ENCODE results near the gene FGF2.

The FGF2 gene

DNA sequence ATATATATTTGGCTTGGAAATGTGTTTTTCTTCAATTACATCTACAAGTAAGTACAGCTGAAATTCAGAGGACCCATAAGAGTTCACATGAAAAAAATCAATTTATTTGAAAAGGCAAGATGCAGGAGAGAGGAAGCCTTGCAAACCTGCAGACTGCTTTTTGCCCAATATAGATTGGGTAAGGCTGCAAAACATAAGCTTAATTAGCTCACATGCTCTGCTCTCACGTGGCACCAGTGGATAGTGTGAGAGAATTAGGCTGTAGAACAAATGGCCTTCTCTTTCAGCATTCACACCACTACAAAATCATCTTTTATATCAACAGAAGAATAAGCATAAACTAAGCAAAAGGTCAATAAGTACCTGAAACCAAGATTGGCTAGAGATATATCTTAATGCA, 69.6 kb downstream of the FGF2 start:
- TF ChIP-seq, protein P1, sequence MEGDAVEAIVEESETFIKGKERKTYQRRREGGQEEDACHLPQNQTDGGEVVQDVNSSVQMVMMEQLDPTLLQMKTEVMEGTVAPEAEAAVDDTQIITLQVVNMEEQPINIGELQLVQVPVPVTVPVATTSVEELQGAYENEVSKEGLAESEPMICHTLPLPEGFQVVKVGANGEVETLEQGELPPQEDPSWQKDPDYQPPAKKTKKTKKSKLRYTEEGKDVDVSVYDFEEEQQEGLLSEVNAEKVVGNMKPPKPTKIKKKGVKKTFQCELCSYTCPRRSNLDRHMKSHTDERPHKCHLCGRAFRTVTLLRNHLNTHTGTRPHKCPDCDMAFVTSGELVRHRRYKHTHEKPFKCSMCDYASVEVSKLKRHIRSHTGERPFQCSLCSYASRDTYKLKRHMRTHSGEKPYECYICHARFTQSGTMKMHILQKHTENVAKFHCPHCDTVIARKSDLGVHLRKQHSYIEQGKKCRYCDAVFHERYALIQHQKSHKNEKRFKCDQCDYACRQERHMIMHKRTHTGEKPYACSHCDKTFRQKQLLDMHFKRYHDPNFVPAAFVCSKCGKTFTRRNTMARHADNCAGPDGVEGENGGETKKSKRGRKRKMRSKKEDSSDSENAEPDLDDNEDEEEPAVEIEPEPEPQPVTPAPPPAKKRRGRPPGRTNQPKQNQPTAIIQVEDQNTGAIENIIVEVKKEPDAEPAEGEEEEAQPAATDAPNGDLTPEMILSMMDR (IDR thresholded peaks at IDR 0.05; ENCODE audit: extremely low read depth, insufficient read depth, missing control alignments), result no peak
- in situ Hi-C loops (cut with MboI; ENCODE audit: low pct_unique_long_range_greater_than_20kb, low sequenced_read_pairs, unreplicated experiment), result no loop called here
- no peak for DNase-seq (ENCODE audit: low spot score)

DNA sequence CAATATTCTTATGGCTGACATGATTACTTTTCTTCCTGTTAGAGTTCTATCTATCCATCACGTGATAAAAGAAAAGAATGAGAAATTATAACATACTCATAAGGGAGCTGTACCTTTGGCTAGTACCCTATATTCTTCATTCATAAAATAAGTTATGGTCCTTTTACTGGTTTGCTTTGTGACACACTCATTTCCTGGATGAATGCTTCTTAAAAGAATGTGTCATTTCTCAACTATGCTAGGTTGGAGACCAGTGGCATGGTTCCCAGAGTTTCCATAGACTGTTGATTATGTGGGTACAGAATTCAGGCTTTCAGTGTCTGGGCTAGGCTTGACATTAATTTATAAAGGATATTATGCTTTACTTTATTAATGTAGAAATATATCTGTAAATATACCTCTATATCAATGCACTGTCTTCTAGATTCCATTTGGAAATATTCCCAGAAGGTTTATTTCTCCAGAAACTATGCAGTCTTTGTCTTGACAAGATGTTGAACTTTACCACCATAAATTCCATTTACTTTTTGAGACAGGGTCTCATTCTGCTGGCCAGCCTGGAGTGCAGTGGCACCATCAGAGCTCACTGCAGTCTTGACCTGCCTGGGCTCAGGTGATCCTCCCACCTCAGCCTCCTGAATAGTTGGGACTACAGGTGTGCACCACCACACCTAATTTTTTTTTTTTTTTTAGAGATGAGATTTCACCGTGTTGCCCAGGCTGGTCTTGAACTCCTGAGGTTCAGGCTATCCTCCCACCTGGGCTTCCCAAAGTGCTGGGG, 71.9 kb downstream of the FGF2 start:
- no peak for DNase-seq (ENCODE audit: low spot score)
- TF ChIP-seq, protein P1 (IDR thresholded peaks at IDR 0.05; ENCODE audit: extremely low read depth, insufficient read depth, missing control alignments), result no peak

DNA sequence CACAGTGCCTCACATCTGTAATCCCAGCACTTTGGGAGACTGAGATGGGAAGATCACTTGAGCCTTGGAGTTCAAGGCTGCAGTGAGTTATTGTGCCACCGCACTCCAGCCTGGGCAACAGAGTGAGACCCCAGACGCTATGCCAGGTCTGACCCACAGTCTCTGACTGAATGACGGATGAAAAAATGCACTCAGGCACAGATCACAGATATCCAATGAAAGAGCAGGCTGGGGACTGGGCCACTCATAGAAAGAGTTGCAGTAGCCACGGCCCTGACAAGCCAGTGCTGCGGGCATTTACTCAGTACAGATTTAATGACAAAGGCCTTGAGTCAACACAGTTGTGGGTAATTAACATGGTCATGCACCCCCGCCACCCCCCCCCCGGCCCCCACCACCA, 73.1 kb downstream of the FGF2 start:
- in situ Hi-C loops (cut with MboI; ENCODE audit: low pct_unique_long_range_greater_than_20kb, low sequenced_read_pairs, unreplicated experiment), result loop anchor here (25.0 kb wide), 1 partner anchor 287 kb away; the partner anchor contains the start of gene IL21
- TF ChIP-seq, protein P1 (IDR thresholded peaks at IDR 0.05; ENCODE audit: extremely low read depth, insufficient read depth, missing control alignments), result no peak
- DNase-seq (ENCODE audit: low spot score), result no peak

More for the DNA sequence above, 71.9 kb downstream of the FGF2 start:
- in situ Hi-C loops (cut with MboI; ENCODE audit: low pct_unique_long_range_greater_than_20kb, low sequenced_read_pairs, unreplicated experiment), result no loop called here

DNA sequence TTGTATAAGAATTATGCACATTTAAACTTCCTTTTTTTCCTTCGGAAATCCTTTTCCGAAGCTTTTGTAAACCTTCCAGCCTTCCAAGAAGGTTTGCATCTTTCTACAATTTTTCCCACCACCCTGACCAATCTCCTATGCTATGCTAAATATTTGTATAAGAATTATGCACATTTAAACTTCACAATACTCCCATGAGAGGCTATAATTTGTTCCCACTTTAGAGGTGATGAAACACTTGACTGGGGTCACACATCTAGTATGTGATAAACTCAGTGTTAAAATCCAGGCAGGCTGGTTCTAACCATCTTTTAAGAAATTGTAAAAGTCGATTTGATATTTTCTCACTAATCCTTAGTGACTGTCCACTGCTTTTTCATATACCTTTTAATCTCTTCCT, 73.7 kb downstream of the FGF2 start:
- no peak for DNase-seq (ENCODE audit: low spot score)
- TF ChIP-seq, protein P1 (IDR thresholded peaks at IDR 0.05; ENCODE audit: extremely low read depth, insufficient read depth, missing control alignments), result no peak
- in situ Hi-C loops (cut with MboI; ENCODE audit: low pct_unique_long_range_greater_than_20kb, low sequenced_read_pairs, unreplicated experiment), result loop anchor here (25.0 kb wide), 1 partner anchor 288 kb away; the partner anchor contains the start of gene IL21

DNA sequence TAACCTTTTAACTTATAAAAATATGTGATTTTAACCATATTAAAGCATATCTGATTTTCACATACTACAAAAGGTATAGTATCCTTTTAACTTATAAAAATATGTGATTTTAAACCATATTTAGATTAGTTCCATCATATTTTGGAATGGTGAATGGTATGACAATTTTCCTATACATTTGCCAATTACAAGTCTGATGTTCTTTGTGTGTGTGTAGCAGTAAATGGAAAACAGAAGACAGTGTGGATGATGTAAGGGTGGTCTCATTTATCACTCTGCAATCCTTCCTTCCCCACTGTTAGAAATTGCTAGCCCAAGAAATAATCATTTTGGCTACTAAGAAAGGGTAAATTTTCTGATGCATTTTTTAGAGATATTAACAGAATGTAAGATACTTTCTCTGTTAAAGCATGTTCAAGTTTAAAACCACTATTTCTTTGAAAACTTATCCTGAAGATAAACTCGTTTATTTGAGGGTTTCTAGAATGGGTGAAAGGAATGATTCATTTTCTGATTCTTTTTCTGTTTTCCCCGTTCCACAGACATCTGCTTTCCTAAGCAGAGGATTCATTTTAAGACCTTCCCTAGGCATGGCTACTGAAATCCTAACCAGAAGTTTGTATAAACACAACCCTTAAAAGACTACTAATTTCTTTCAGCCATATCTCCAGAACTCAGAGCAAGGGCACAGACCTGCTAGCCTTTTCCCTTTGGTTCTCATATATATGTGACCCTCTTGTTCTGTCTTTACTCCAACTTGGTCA, 74.8 kb downstream of the FGF2 start:
- in situ Hi-C loops (cut with MboI; ENCODE audit: low pct_unique_long_range_greater_than_20kb, low sequenced_read_pairs, unreplicated experiment), result loop anchor here (25.0 kb wide), 1 partner anchor 289 kb away; the partner anchor contains the start of gene IL21
- TF ChIP-seq, protein P1 (IDR thresholded peaks at IDR 0.05; ENCODE audit: extremely low read depth, insufficient read depth, missing control alignments), result no peak
- no peak for DNase-seq (ENCODE audit: low spot score)

DNA sequence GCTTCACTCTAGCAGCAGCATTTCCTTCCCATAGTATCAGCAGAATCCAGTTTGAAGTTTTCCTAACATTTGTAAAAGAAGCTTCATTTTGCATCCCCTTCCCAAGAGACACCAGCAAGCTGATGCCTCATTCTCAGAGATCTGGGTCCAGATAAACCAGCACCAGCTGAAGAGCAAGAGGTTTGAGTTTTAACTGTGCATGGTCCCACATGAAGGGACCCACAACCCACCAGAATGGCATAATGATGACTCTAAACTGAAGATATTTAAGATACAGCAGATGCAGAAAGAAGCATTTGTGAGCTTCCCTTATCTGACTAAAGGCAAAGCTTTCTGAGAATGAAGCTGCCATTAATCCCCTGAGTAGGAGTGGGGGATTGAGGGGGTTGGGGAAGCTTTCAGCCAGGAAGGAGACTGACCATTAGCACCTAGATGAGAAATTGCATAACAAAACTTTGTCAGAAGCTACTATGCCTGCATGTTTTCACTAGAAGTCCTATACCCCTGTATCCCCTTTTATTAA, 77.2 kb downstream of the FGF2 start:
- no peak for DNase-seq (ENCODE audit: low spot score)
- in situ Hi-C loops (cut with MboI; ENCODE audit: low pct_unique_long_range_greater_than_20kb, low sequenced_read_pairs, unreplicated experiment), result loop anchor here (25.0 kb wide), 1 partner anchor 292 kb away; the partner anchor contains the start of gene IL21
- TF ChIP-seq, protein P1 (IDR thresholded peaks at IDR 0.05; ENCODE audit: extremely low read depth, insufficient read depth, missing control alignments), result no peak

All from GM13977 (cell line).